SW 1271 (cell line): ENCODE measurements around the gene TMEM115.
"Not testable (repeated sequence)": the region's sequence is repeated elsewhere in the genome, so short reads cannot be mapped to it uniquely, and the experiment has no call there.

Source experiments
- DNase-seq, 2 experiments: peaks; one replicate each; lab custom pipeline; 2025; lab: John Stamatoyannopoulos, UW

Gene TMEM115

DNA sequence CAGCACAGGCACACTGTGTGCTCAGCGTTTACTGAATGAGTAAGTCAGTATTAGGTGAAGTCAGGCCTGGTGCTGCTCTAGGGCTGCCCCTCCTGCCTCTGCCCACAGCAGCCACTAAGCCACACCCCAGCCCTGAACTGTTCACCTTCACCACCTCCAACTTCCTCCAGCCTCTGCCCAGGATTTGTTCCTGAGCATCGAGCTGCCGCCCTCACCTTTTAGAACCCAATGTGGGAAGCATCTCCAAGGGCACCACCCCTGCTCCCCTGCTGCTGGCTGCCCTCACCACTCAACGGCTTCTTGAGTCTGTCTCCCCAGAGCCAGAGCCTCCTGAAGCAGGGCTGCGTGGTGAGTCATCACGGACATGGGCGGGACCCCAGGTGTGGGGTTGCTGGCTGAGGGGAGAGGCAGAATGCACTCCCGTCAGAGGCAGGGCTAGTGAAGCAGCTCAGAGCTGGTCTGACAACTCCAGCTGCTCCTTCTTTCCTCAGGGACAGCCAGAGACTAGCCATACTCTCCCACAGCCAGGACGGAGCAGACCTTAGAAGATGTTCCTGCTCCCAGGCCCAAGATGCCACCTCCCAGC, 42.6 kb downstream of the TMEM115 start:
- DNase-seq: peak in 1 of 2 experiments; percentile 22

DNA sequence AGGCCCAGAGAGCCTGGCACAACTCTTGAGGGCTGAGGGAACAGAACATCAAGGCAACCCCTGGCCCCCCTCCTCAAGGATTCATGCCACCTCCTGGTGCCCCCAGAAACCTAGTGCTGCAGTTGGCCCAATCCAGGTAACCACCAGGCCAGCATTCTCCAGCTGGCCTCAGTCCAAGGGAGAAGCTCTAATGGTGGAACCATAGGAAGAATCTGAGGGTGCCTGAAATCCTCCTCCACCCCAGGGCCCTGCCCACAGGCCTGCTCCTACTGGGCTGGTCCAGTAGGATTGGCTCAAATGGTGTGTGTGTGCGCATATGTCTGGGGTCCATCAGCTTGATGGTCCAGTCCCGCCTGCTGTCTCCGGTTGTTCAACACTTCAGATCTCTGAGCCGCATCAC, 44.5 kb downstream of the TMEM115 start:
- no peak for DNase-seq

DNA sequence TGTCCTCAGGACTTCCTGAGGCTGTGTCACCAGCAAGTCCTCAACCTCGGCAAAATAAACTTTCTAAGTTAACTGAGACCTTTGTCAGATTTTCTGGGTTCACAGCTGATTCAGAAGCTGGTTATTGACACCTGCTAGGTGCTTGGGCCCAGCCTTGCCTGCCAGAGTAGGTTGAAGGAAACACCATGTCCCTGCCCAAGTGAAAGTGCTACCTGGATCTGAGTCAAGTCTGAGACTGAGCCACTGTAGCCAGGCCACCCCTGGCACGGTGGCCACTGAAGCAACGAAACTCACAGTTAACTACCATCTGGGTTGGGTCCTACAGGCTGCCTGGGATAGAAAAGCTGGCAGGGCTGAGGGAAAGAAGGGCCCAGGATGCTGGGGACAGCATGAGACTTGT, 45.0 kb downstream of the TMEM115 start:
- DNase-seq: no peak

DNA sequence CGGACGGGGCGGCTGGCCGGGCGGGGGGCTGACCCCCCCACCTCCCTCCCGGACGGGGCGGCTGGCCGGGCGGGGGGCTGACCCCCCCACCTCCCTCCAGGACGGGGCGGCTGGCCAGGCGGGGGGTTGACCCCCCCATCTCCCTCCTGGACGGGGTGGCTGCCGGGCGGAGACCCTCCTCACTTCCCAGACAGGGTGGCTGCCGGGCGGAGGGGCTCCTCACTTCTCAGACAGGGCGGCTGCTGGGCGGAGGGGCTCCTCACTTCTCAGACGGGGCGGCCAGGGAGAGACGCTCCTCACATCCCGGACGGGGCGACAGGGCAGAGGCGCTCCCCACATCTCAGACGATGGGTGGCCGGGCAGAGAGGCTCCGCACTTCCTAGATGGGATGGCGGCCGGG, 47.3 kb downstream of the TMEM115 start:
- not testable (repeated sequence) for DNase-seq
